Uterus (tissue), 2 donors: ENCODE measurements around the gene HTR3A.

Experiments
- CTCF ChIP-seq, 4 experiments: fragments of 200-600 bp in 2 of 4; fragments of 450-650 bp in 2 of 4; sonication (generic) in 2 of 4; IDR thresholded peaks; one replicate each; pipeline ENCODE4 v1.5.1; 2016 to 2019; ENCODE audit warnings: antibody characterized with exemption in 4 of 4, mild to moderate bottlenecking in 2 of 4, moderate library complexity in 1 of 4
- POLR2A ChIP-seq, 2 donors: fragments of 450-650 bp; IDR thresholded peaks; one replicate each; pipeline ENCODE4 v1.6.1; 2016; ENCODE audit warnings: antibody characterized with exemption in 2 of 2, mild to moderate bottlenecking in 1 of 2, moderate library complexity in 1 of 2

- TF ChIP-seq CTCF (IDR thresholded peaks at IDR 0.05) (peak in 1 of 4 experiments; percentile 30), POLR2A (IDR thresholded peaks at IDR 0.05) (no peak)
Measured at GRCh38 chr11:114027926-114028325, 53.0 kb downstream of the HTR3A start.
